GM19025 (cell line): Measurements from ENCODE around the gene TACC2.
"Not testable (repeated sequence)": the region's sequence is repeated elsewhere in the genome, so short reads cannot be mapped to it uniquely, and the experiment has no call there.

Source experiments
- ATAC-seq: cut with Tn5 transposase; IDR thresholded peaks from one replicate; pipeline ENCODE4 v1.9.1; 2021; ENCODE audit warnings: mild to moderate bottlenecking, low read depth, moderate library complexity; ENCODE audit not compliant: unreplicated experiment

Gene TACC2

GRCh38 chr10:122084286-122085041 lies 95.5 kb downstream of the TACC2 start:
- ATAC-seq: no peak

- ATAC-seq: no peak
Measured at GRCh38 chr10:122085423-122085911, 96.5 kb downstream of the TACC2 start.

GRCh38 chr10:122086416-122087240 lies 97.7 kb downstream of the TACC2 start:
- ATAC-seq: no peak

DNA sequence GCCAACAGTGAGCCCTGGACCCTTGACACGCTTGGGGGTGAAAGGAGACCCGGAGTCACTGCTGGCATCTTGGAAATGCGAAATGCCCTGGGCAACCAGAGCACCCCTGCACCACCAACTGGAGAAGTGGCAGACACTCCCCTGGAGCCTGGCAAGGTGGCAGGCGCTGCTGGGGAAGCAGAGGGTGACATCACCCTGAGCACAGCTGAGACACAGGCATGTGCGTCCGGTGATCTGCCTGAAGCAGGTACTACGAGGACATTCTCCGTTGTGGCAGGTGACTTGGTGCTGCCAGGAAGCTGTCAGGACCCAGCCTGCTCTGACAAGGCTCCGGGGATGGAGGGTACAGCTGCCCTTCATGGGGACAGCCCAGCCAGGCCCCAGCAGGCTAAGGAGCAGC lies 98.5 kb downstream of the TACC2 start:
- ATAC-seq: no peak

- no peak for ATAC-seq
Measured at GRCh38 chr10:122089311-122090017, 100.5 kb downstream of the TACC2 start.

DNA sequence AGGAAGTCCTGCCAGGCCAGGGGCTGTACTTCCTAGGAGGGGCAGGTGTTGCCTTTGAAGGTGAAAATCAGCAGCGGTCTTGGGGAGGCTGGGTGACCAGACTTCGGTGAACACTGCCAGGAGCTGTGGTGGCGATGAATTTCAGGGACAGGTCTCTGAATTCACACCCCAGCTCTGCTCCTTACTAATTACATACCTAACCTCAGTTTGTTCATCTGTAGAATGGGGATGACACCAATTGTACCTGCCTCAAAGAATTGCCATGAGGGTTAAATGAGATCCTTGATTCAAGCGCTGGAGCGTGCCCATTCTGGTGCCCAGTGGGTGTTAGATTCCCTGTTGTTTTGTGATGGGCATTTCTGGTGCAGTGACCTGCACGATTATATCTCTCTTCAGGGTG lies 102.8 kb downstream of the TACC2 start:
- ATAC-seq: no peak

- ATAC-seq: no peak
Measured at GRCh38 chr10:122093076-122093475, 104.1 kb downstream of the TACC2 start.

DNA sequence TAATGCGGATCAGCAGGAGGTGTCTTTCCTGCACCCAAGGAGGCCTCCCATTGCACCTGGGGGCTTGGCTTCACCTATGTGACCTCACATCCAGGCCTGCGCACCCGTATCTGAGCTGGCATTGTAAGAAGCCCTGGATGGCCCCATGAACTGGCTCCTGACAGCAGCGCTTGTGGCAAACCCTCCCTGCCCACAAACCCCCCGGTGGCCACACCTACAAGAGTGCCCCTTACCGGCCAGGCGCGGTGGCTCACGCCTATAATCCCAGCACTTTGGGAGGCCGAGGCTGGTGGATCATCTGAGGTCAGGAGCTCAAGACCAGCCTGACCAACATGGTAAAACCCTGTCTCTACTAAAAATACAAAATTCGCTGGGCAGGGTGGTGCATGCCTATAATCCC lies 107.2 kb downstream of the TACC2 start:
- ATAC-seq: not testable (repeated sequence)

GRCh38 chr10:122096705-122097104 lies 107.7 kb downstream of the TACC2 start:
- ATAC-seq: no peak

- ATAC-seq: no peak
Measured at GRCh38 chr10:122097935-122098334, 109.0 kb downstream of the TACC2 start.

DNA sequence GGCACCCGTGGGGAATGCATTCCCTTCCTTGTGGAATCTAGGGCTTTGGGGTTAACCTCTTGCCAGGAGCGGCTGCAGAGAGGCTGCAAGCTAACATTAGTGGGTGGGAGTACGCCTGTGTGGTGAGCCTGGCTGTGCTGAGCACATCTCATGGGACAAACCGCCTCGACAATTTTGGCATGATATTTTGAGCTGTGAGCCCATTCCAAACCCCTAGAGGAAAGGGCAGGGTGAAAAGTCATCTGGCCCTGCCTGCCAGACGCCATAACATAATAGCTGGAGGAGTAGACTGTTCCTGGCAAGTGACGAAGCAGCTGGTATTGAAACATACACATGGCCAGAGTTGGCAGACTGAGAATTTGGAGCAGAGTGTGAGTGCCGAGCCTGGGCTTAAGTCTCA lies 110.0 kb downstream of the TACC2 start:
- ATAC-seq: no peak

DNA sequence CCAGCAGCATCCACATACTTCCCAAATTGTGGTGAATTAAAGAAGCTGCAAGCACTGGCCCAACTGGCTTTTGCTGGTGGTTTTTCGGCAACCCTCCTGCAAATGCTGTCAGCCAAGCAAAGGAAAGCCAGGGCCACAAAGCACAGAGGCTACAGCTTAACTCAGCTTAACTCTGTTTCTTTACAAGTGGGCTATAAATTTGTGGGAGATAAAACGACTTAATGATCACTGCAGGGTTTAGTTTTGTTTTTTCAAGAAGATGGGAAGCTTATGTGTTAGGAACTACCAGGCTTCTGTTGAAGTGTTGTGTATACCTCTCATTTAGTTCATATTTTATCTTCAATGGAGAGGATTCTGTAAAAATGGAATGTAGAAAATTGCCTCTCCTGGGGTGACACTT lies 110.6 kb downstream of the TACC2 start:
- ATAC-seq: no peak

GRCh38 chr10:122102146-122102868 lies 113.3 kb downstream of the TACC2 start:
- no peak for ATAC-seq

DNA sequence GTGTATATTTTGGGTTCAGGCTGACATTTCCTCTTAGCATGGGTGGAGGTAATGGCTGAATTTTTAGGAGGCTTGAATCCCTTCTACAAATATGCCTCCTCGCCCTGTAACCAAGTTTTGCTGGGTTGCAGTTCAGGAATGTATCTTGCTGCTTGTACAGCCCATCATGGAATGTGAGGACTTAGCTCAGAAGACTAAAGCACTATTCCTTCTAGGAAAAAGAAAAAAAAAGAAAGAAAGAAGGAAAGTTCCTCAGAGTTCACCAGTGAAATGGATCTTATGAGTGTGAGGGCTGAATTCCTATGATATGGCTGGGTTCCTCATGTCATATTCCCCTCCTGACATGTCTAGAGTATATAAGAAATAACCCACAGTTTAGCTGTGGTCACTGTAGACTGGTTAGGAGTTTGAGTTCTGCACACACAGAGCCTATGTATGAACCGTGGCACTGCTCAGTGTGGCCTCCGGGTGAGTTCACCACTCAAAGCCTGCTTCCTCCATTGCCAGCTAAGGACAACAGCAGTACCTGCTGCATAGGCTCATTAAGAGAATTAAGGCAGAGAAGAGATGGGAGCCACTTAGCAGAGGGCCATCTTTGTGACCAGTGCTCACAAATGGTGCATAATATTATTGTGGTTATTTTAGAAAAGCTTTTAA lies 114.0 kb downstream of the TACC2 start:
- ATAC-seq: no peak

GRCh38 chr10:122103592-122103991 lies 114.6 kb downstream of the TACC2 start:
- ATAC-seq: no peak

DNA sequence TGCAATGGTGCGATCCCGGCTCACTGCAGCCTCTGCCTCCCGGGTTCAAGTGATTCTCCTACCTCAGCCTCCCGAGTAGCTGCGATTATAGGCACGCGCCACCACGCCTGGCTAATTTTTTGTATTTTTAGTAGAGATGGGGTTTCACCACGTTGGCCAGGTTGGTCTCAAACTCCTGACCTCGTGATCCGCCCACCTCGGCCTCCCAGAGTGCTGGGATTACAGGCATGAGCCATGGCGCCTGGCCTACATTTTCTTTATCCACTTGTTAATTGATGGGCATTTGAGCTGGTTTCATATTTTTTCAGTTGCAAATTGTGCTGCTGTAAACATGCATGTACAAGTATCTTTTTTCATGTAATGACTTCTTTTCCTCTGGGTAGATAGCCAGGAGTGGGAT lies 119.8 kb downstream of the TACC2 start:
- not testable (repeated sequence) for ATAC-seq

GRCh38 chr10:122112021-122112616 lies 123.2 kb downstream of the TACC2 start:
- no peak for ATAC-seq

GRCh38 chr10:122112625-122113160 lies 123.7 kb downstream of the TACC2 start:
- no peak for ATAC-seq
